Smooth muscle cell (in vitro differentiated cells): ENCODE measurements around the gene PPP2R2C. TPM values are rescaled to one million over a fixed set of nuclear protein-coding genes. Genes with fewer than 3 reads are reported as not detected.

Source experiments
- DNase-seq: peaks from one replicate; lab custom pipeline; 2025; ENCODE audit not compliant: unreplicated experiment; lab: John Stamatoyannopoulos, UW
- H2AFZ ChIP-seq: fragments of 200-600 bp; sonication (generic); 2 replicates; pipeline ENCODE4 v1.6.0; 2016; ENCODE audit warnings: antibody characterized with exemption, low read depth, mild to moderate bottlenecking
- H3F3A ChIP-seq: fragments of 200-600 bp; sonication (generic); 2 replicates; pipeline ENCODE4 v1.6.0; 2017; ENCODE audit warnings: antibody characterized with exemption, low read depth
- H3K27ac ChIP-seq: fragments of 200-600 bp; sonication (generic); 2 replicates; pipeline ENCODE4 v1.5.1; 2016; ENCODE audit warnings: low read depth, mild to moderate bottlenecking
- H3K27me3 ChIP-seq: fragments of 200-600 bp; sonication (generic); 2 replicates; pipeline ENCODE4 v1.6.1; 2016; ENCODE audit warnings: low read depth, mild to moderate bottlenecking
- H3K36me3 ChIP-seq: fragments of 200-600 bp; sonication (generic); 2 replicates; pipeline ENCODE4 v1.5.1; 2016; ENCODE audit warnings: low read depth
- H3K4me1 ChIP-seq: fragments of 200-600 bp; sonication (generic); 2 replicates; pipeline ENCODE4 v1.5.1; 2016; ENCODE audit warnings: low read depth
- H3K4me2 ChIP-seq: fragments of 200-600 bp; sonication (generic); 2 replicates; pipeline ENCODE4 v1.6.0; 2016; ENCODE audit warnings: mild to moderate bottlenecking
- H3K4me3 ChIP-seq: fragments of 200-600 bp; sonication (generic); 2 replicates; pipeline ENCODE4 v1.5.1; 2016; ENCODE audit warnings: mild to moderate bottlenecking
- H3K79me2 ChIP-seq: fragments of 200-600 bp; sonication (generic); 2 replicates; pipeline ENCODE4 v1.6.0; 2016; ENCODE audit warnings: low read depth, mild to moderate bottlenecking
- H3K9ac ChIP-seq: fragments of 200-600 bp; sonication (generic); 2 replicates; pipeline ENCODE4 v1.6.0; 2016; ENCODE audit warnings: low read depth
- H3K9me3 ChIP-seq: fragments of 200-600 bp; sonication (generic); replicated peaks from 2 replicates; pipeline ENCODE4 v1.5.1; 2016; ENCODE audit warnings: low read depth
- H4K20me1 ChIP-seq: fragments of 200-600 bp; sonication (generic); 2 replicates; pipeline ENCODE4 v1.6.0; 2016; ENCODE audit warnings: low read depth
- CTCF ChIP-seq: fragments of 200-600 bp; sonication (generic); IDR thresholded peaks from 2 replicates; pipeline ENCODE4 v1.5.1; 2017; ENCODE audit warnings: borderline replicate concordance, mild to moderate bottlenecking, antibody characterized with exemption; ENCODE audit not compliant: insufficient read depth, poor library complexity, severe bottlenecking
- WGBS: methylation state at CpG from one replicate; pipeline ENCODE4 v1.1.7; 2016; ENCODE audit warnings: low lambda C conversion rate; 5-methylcytosine and 5-hydroxymethylcytosine counted together
- polyA plus RNA-seq: library from polyadenylated mRNA; unstranded; fragments of >200 nt; fragmentation: Nextera tagmentation; extraction: Ambion mirVana; gene quantifications from 2 replicates; pipeline ENCODE4 v1.2.1, GENCODE V29; 2016
- total RNA-seq: library from RNA; depleted of rRNA; stranded (reverse); fragments of >200 nt; gene quantifications from 2 replicates; pipeline ENCODE4 v1.2.3, GENCODE V29; 2014

PPP2R2C gene
- total and polyA plus RNA-seq, 2 experiments from 2014 or later, result 0.54 to 1.8 TPM

- Histone ChIP-seq H3K9ac (no peak overlapping the region), H3K9me3 (no peaks in the 10 kb centered on the region), H3F3A (no peaks in the 10 kb centered on the region), H3K4me1 (no peaks in the 10 kb centered on the region), H3K4me2 (no peak overlapping the region), H3K79me2 (no peaks in the 10 kb centered on the region), H2AFZ (no peak overlapping the region), H3K27me3 (peaks cover 3% of the 10 kb centered on the region), H3K4me3 (no peak overlapping the region), H3K36me3 (no peaks in the 10 kb centered on the region), H4K20me1 (no peaks in the 10 kb centered on the region), H3K27ac (no peak overlapping the region)
- 96% methylated on average over 10 of the region's 11 CpGs for WGBS
- no peak for TF ChIP-seq CTCF
- no peak for DNase-seq
These were observed 77.7 kb downstream of the PPP2R2C start for GRCh38 chr4:6394671-6395081.

GRCh38 chr4:6393544-6394475, 78.6 kb downstream of the PPP2R2C start:
- H3K9ac ChIP-seq, result no peak overlapping the region
- no peak for DNase-seq
- H3K4me3 ChIP-seq, result no peak overlapping the region
- H3K9me3 ChIP-seq, result no peaks in the 10 kb centered on the region
- no peaks in the 10 kb centered on the region for H3K36me3 ChIP-seq
- no peak for TF ChIP-seq CTCF
- H4K20me1 ChIP-seq, result no peaks in the 10 kb centered on the region
- no peak overlapping the region for H3K27ac ChIP-seq
- peaks cover 3% of the 10 kb centered on the region for H3K27me3 ChIP-seq
- 90% methylated on average over 15 of the region's 16 CpGs for WGBS
- no peak overlapping the region for H3K4me2 ChIP-seq
- H3K79me2 ChIP-seq, result no peaks in the 10 kb centered on the region
- no peaks in the 10 kb centered on the region for H3F3A ChIP-seq
- no peaks in the 10 kb centered on the region for H3K4me1 ChIP-seq
- no peak overlapping the region for H2AFZ ChIP-seq

GRCh38 chr4:6393066-6393465, 79.3 kb downstream of the PPP2R2C start:
- Histone ChIP-seq H3K4me1 (no peaks in the 10 kb centered on the region), H3K27me3 (no peaks in the 10 kb centered on the region), H2AFZ (no peak overlapping the region), H3K9ac (no peak overlapping the region), H3F3A (no peaks in the 10 kb centered on the region), H3K4me3 (no peak overlapping the region), H3K9me3 (no peaks in the 10 kb centered on the region), H3K4me2 (no peak overlapping the region), H3K79me2 (no peaks in the 10 kb centered on the region), H3K27ac (no peak overlapping the region), H3K36me3 (no peaks in the 10 kb centered on the region), H4K20me1 (no peaks in the 10 kb centered on the region)
- no peak for DNase-seq
- no peak for TF ChIP-seq CTCF
- 85% methylated on average over 6 of the region's 6 CpGs for WGBS

- no peak for TF ChIP-seq CTCF
- no peak overlapping the region for H3K4me2 ChIP-seq
- no peaks in the 10 kb centered on the region for H3K79me2 ChIP-seq
- H3K36me3 ChIP-seq, result no peaks in the 10 kb centered on the region
- no peak overlapping the region for H3K27ac ChIP-seq
- H3F3A ChIP-seq, result no peaks in the 10 kb centered on the region
- no peak overlapping the region for H3K9ac ChIP-seq
- no peak overlapping the region for H3K4me3 ChIP-seq
- no peak overlapping the region for H2AFZ ChIP-seq
- H3K9me3 ChIP-seq, result no peaks in the 10 kb centered on the region
- no peaks in the 10 kb centered on the region for H3K27me3 ChIP-seq
- no peaks in the 10 kb centered on the region for H3K4me1 ChIP-seq
- WGBS, result 89% methylated on average over 7 of the region's 7 CpGs
- no peaks in the 10 kb centered on the region for H4K20me1 ChIP-seq
- DNase-seq, result no peak
These were observed 80.0 kb downstream of the PPP2R2C start for GRCh38 chr4:6392407-6392806.
